Nasal cavity respiratory epithelium epithelial cell of viscerocranial mucosa (primary cell): ENCODE measurements around the gene POLH. TPM values are rescaled to one million over a fixed set of nuclear protein-coding genes. Genes with fewer than 3 reads are reported as not detected.

ENCODE experiments used
- total RNA-seq: library from RNA; depleted of rRNA; stranded (reverse); fragments of >200 nt; gene quantifications from 2 replicates; pipeline ENCODE4 v1.2.3, GENCODE V29; 2014

The POLH gene
- total RNA-seq = 29.7 and 32.3 TPM in 2 replicates

GRCh38 chr6:43575772-43576551, at the start of gene POLH, which contains the start of gene XPO5:
Gene POLH, plus strand, starts transcription at chr6:43576185. Its CDS starts 6,135 bp downstream, at chr6:43582320.
Gene XPO5, minus strand, starts transcription at chr6:43576038. Its CDS starts 174 bp downstream, at chr6:43575864.

DNA sequence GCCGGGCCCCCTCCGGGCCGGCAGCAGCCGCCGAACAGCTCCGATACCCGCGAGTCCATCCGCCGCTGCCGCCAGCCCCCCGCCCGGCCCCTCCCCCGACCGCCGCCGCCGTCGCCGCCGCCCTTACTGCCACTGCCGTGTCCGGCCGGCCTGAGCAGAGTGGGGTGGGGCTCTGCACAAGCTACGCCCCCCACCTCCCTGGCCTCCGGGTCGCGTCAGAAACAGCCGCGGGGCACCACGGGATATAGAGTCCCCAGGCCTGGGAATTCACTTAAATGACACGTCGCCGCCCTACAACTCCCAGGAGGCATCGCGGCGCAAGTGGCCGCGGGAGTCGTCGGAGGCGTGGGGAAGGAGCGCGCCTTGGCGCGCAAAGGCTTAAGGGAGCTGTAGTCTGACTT, 53.1 kb downstream of the POLH start, which contains the start of gene GTPBP2:
GTPBP2 (minus strand) TSS at position 161 of the 401 bp plus-strand sequence; CDS start at position 59, 102 bp downstream.

GRCh38 chr6:43635387-43636307, 59.7 kb downstream of the POLH start, which contains the start of gene MAD2L1BP:
Gene MAD2L1BP, plus strand, starts transcription at chr6:43635840. Its CDS starts 36 bp downstream, at chr6:43635876.

DNA sequence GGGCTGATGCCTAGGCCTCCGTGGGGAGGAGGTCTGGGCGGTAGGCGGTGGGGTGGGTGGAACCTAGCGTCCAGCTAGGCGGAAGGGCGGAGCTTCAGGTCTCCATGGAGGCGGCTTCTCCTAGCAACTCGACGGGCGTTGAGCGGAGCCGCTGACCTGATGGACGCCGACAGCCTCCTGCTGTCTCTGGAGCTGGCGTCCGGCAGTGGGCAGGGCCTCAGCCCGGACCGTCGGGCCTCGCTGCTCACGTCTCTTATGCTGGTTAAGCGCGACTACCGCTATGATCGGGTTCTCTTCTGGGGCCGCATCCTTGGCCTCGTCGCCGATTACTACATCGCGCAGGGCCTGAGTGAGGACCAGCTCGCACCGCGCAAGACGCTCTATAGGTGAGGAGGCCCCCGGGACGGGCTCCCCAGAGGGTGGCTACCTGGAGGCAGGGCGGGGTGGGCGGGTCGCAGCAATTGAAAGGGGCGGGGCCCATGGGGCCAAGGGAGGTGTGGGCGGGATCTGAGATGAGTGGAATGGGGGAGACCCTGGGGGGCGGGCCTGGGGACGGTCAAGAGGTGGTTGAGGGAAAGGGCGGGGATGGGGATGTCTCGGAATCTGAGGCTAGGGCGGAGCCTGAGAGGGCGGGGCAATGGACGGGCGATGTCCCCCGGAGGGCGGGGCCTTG, 69.1 kb downstream of the POLH start, which contains the start of gene RSPH9:
RSPH9 (plus strand) TSS at position 97 of the 673 bp plus-strand sequence; CDS start at position 160, 63 bp downstream.

Other genes with a start within 250 kb of the POLH start
- 4.1 and 7.0 TPM in 2 replicates for gene ZNF318, start 206.5 kb upstream of the POLH start, total RNA-seq
- gene ABCC10, start 148.6 kb upstream of the POLH start, total RNA-seq = 12.0 and 22.3 TPM in 2 replicates
- gene DLK2, start 120.6 kb upstream of the POLH start, total RNA-seq = 2.8 and 4.8 TPM in 2 replicates
- 7.2 and 12.4 TPM in 2 replicates for gene TJAP1, start 98.6 kb upstream of the POLH start, total RNA-seq
- 0.14 and 0.34 TPM in 2 replicates for gene LRRC73, start 65.8 kb upstream of the POLH start, total RNA-seq
- gene YIPF3, start 59.3 kb upstream of the POLH start, total RNA-seq = 62.2 and 68.1 TPM in 2 replicates
- 35.3 and 42.4 TPM in 2 replicates for gene POLR1C, start 59.1 kb upstream of the POLH start, total RNA-seq
- gene XPO5, start 147 bp upstream of the POLH start, total RNA-seq = 52.8 and 64.6 TPM in 2 replicates
- 135 and 216 TPM in 2 replicates for gene GTPBP2, start 53.1 kb downstream of the POLH start, total RNA-seq
- 20.8 and 23.3 TPM in 2 replicates for gene MAD2L1BP, start 59.7 kb downstream of the POLH start, total RNA-seq
- gene RSPH9, start 68.9 kb downstream of the POLH start, total RNA-seq = under 0.01 and 0.07 TPM in 2 replicates
- gene MRPS18A, start 111.6 kb downstream of the POLH start, total RNA-seq = 41.3 and 71.1 TPM in 2 replicates
- gene VEGFA, start 194.0 kb downstream of the POLH start, total RNA-seq = 459 and 779 TPM in 2 replicates